Immature natural killer cell (primary cell): ENCODE measurements around the gene ADGRG7. TPM values are rescaled to one million over a fixed set of nuclear protein-coding genes. Genes with fewer than 3 reads are reported as not detected.

Experiments
- DNase-seq, 3 donors: peaks; one replicate each; pipeline ENCODE4 v3.0.0; 2022; ENCODE audit warnings: mixed read lengths in 1 of 3
- H3K27ac Mint-ChIP-seq, 6 donors: one replicate each; pipeline ENCODE4 v1.8.0; 2020; ENCODE audit warnings: mixed read lengths in 6 of 6, mild to moderate bottlenecking in 5 of 6, inconsistent platforms in 4 of 6, moderate library complexity in 3 of 6
- H3K27me3 Mint-ChIP-seq, 3 donors: one replicate each; pipeline ENCODE4 v1.8.0; 2020 to 2021; ENCODE audit warnings: low read depth in 3 of 3, mild to moderate bottlenecking in 3 of 3, mixed read lengths in 3 of 3, moderate library complexity in 3 of 3, inconsistent platforms in 1 of 3
- H3K36me3 Mint-ChIP-seq, 3 donors: one replicate each; pipeline ENCODE4 v1.8.0; 2020; ENCODE audit warnings: mixed read lengths in 3 of 3, inconsistent platforms in 2 of 3, mild to moderate bottlenecking in 2 of 3
- H3K4me1 Mint-ChIP-seq, 2 donors: one replicate each; pipeline ENCODE4 v1.8.0; 2020; ENCODE audit warnings: inconsistent platforms in 2 of 2, mild to moderate bottlenecking in 2 of 2, mixed read lengths in 2 of 2, moderate library complexity in 1 of 2
- H3K4me3 Mint-ChIP-seq, 5 donors: one replicate each; pipeline ENCODE4 v1.8.0; 2020; ENCODE audit warnings: mild to moderate bottlenecking in 5 of 5, mixed read lengths in 5 of 5, inconsistent platforms in 3 of 5, moderate library complexity in 3 of 5
- H3K9me3 Mint-ChIP-seq, 6 donors: one replicate each; pipeline ENCODE4 v1.8.0; 2020; ENCODE audit warnings: mild to moderate bottlenecking in 6 of 6, mixed read lengths in 6 of 6, inconsistent platforms in 4 of 6, moderate library complexity in 3 of 6
- polyA plus RNA-seq, 3 donors: library from polyadenylated mRNA; unstranded; fragments of 300-500 nt; fragmentation: Illumina TruSeq; gene quantifications; one replicate each; pipeline ENCODE4 v1.2.3, GENCODE V29; 2021

Gene ADGRG7
- polyA plus RNA-seq, 3 donors from 2014 or later, result not detected

DNA sequence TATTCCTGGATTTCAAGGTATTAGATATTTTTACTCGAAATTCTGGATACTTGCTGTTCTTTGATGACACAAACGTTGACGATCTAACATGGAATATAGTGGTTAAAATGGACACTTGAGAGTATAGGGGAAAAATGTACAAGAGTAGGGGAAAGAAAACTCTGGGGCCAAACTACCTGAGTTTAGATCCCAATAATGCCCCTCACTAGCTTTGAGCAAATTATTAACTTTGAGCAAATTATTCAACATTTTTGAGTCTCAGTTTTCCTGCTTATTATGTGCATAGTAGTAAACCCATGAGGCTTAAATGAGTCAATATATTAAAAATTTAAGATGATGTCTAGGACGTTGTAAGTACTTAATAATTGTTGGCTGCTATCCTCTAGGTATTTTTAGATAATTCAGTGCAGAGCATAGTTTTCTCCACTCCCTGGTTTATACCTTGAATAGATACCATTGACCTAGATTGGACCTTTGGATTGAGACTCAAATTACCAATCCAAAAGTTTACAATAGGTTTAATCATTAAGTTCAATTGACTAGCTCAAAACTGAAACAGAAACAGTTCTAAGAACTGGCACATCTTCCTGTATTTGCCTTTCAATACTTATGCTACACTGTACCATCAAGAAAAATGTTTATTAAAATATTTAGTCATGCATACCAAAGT lies 4.5 kb downstream of the ADGRG7 start:
- no peak overlapping the region for H3K4me3 Mint-ChIP-seq
- H3K27ac Mint-ChIP-seq, result no peak overlapping the region
- H3K27me3 Mint-ChIP-seq, result peaks cover 0 to 7% (median 2%) of the 10 kb centered on the region in 3 donors
- no peaks in the 10 kb centered on the region for H3K36me3 Mint-ChIP-seq
- peaks cover 0 to under 1% (median 0%) of the 10 kb centered on the region in 6 donors for H3K9me3 Mint-ChIP-seq
- no peak for DNase-seq
- H3K4me1 Mint-ChIP-seq, result peaks cover 3 to 10% of the 10 kb centered on the region in 2 donors

- Mint-ChIP-seq H3K36me3 (no peaks in the 10 kb centered on the region), H3K27ac (no peak overlapping the region), H3K9me3 (peaks cover 0 to 3% (median 0%) of the 10 kb centered on the region in 6 donors), H3K4me3 (no peak overlapping the region), H3K4me1 (no peaks in the 10 kb centered on the region), H3K27me3 (peaks cover 0 to 5% (median 2%) of the 10 kb centered on the region in 3 donors)
- no peak for DNase-seq
Measured at GRCh38 chr3:100614941-100615340, 5.5 kb downstream of the ADGRG7 start.

GRCh38 chr3:100615684-100616083 lies 6.3 kb downstream of the ADGRG7 start:
- Mint-ChIP-seq H3K4me3 (no peak overlapping the region), H3K9me3 (peaks cover 0 to 3% (median 0%) of the 10 kb centered on the region in 6 donors), H3K36me3 (no peaks in the 10 kb centered on the region), H3K4me1 (no peaks in the 10 kb centered on the region), H3K27me3 (peaks cover 0 to 3% (median 2%) of the 10 kb centered on the region in 3 donors), H3K27ac (no peak overlapping the region)
- DNase-seq, result no peak

DNA sequence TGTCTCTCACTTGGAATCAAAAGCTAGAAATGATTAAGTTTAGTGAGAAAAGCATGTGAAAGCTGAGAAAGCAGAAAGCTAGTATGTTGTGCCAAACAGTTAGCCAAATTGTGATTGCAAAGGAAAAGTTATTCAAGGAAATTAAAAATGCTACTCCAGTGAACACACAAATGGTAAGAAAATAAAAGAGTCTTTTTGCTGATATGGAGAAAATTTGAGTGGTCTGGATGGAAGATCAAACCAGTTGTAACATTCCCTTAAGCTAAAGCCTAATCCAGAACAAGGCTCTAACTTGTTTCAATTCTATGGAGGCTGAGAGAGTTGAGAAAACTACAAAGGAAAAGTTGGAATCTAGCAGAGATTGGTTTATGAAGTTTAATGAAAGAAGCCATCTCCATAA lies 11.8 kb downstream of the ADGRG7 start:
- Mint-ChIP-seq H3K36me3 (no peaks in the 10 kb centered on the region), H3K27me3 (peaks cover 0 to 7% (median 5%) of the 10 kb centered on the region in 3 donors), H3K4me3 (no peak overlapping the region), H3K9me3 (peaks cover 0 to 3% (median 0%) of the 10 kb centered on the region in 6 donors), H3K4me1 (no peaks in the 10 kb centered on the region), H3K27ac (no peak overlapping the region)
- DNase-seq, result no peak

DNA sequence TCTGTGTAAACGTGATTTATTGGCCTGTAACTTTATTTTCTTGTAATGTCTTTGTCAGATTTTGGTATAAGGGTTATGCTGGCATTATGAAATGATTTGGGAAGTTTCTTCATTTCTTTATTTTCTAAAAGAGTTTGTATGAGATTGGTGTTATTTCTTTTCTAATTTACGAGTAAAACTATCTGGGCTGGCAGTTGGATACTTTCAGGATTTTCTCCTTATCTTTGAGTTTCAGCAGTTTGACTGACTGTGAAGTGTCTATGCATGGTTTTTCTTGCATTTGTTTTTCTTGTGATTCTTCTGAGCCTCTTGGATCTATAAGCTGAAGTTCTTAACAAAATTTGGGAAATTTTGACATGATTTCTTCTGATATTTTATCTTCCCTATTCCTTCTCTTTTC lies 18.1 kb downstream of the ADGRG7 start:
- no peak for DNase-seq
- H3K9me3 Mint-ChIP-seq, result peaks cover 0 to 2% (median 0%) of the 10 kb centered on the region in 6 donors
- no peak overlapping the region for H3K4me3 Mint-ChIP-seq
- peaks cover 2 to 5% (median 4%) of the 10 kb centered on the region in 3 donors for H3K27me3 Mint-ChIP-seq
- no peaks in the 10 kb centered on the region for H3K36me3 Mint-ChIP-seq
- H3K27ac Mint-ChIP-seq, result no peak overlapping the region
- H3K4me1 Mint-ChIP-seq, result no peaks in the 10 kb centered on the region

GRCh38 chr3:100629421-100630127 lies 20.2 kb downstream of the ADGRG7 start:
- Mint-ChIP-seq H3K27me3 (peaks cover 2 to 4% (median 4%) of the 10 kb centered on the region in 3 donors), H3K27ac (no peak overlapping the region), H3K4me3 (no peak overlapping the region), H3K4me1 (peaks cover 4 to 8% of the 10 kb centered on the region in 2 donors), H3K36me3 (no peaks in the 10 kb centered on the region), H3K9me3 (no peaks in the 10 kb centered on the region)
- no peak for DNase-seq

DNA sequence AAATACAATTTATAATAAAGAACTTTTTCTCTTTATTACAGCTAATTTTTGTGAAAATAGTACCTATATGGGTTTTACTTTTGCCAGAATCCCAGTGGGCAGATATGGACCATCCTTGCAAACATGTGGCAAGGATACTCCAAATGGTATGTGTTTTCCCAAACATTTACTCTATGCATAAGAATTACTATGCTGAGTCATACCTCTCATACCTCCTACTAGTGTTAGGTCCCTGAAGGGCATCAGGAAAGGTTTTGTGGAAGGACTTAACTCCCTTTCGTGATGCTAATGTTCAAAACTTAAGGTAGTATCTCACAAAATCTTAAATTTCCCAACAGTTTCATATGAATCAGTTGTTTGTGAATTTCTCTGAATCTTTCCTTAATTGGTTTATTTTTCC lies 21.3 kb downstream of the ADGRG7 start:
- H3K36me3 Mint-ChIP-seq, result no peaks in the 10 kb centered on the region
- DNase-seq, result no peak
- H3K9me3 Mint-ChIP-seq, result no peaks in the 10 kb centered on the region
- H3K4me1 Mint-ChIP-seq, result peaks cover 7 to 18% of the 10 kb centered on the region in 2 donors
- H3K27me3 Mint-ChIP-seq, result peaks cover under 1 to 8% (median 5%) of the 10 kb centered on the region in 3 donors
- no peak overlapping the region for H3K27ac Mint-ChIP-seq
- no peak overlapping the region for H3K4me3 Mint-ChIP-seq

GRCh38 chr3:100631236-100631635 lies 21.8 kb downstream of the ADGRG7 start:
- Mint-ChIP-seq H3K4me1 (peaks cover 7 to 18% of the 10 kb centered on the region in 2 donors), H3K9me3 (no peaks in the 10 kb centered on the region), H3K27ac (no peak overlapping the region), H3K27me3 (peaks cover 0 to 8% (median 5%) of the 10 kb centered on the region in 3 donors), H3K4me3 (no peak overlapping the region), H3K36me3 (no peaks in the 10 kb centered on the region)
- DNase-seq, result no peak

GRCh38 chr3:100634493-100635272 lies 25.3 kb downstream of the ADGRG7 start:
- Mint-ChIP-seq H3K27ac (peak overlapping the region in 1 of 6 donors; percentile 44), H3K36me3 (no peaks in the 10 kb centered on the region), H3K4me3 (peak overlapping the region in 3 of 5 donors; percentile 10 to 72 (median 10)), H3K27me3 (peaks cover 0 to 10% (median 6%) of the 10 kb centered on the region in 3 donors), H3K4me1 (peaks cover 7 to 18% of the 10 kb centered on the region in 2 donors), H3K9me3 (peaks cover 0 to 1% (median 0%) of the 10 kb centered on the region in 6 donors)
- DNase-seq, result peak; percentile 10 to 29 (median 25)

- H3K4me3 Mint-ChIP-seq, result no peak overlapping the region
- no peak overlapping the region for H3K27ac Mint-ChIP-seq
- H3K9me3 Mint-ChIP-seq, result peaks cover 0 to 1% (median 0%) of the 10 kb centered on the region in 6 donors
- peaks cover 0 to 10% (median 6%) of the 10 kb centered on the region in 3 donors for H3K27me3 Mint-ChIP-seq
- no peaks in the 10 kb centered on the region for H3K36me3 Mint-ChIP-seq
- peaks cover 7 to 18% of the 10 kb centered on the region in 2 donors for H3K4me1 Mint-ChIP-seq
- DNase-seq, result no peak
Measured at GRCh38 chr3:100635273-100635701, 25.9 kb downstream of the ADGRG7 start.

DNA sequence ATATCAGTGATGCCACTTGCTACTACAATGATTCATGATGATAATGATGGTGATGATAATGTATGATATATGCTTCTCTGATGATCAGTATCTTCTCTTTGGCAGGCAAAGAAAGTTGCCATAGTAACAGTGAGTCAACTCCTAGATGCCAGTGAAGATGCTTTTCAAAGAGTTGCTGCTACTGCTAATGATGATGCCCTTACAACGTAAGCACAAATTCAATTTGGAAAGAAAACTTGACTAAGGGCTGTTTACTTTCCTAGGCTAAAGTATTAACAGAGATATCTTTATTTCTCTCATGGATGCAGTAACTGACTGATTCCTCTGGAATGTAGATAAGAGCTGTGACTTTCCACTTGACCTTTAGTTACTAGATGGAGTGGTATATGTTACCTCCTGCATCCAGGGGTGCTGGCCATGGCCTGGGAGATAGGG lies 27.8 kb downstream of the ADGRG7 start:
- peaks cover 7 to 18% of the 10 kb centered on the region in 2 donors for H3K4me1 Mint-ChIP-seq
- DNase-seq, result no peak
- peaks cover 0 to 10% (median 4%) of the 10 kb centered on the region in 3 donors for H3K27me3 Mint-ChIP-seq
- no peak overlapping the region for H3K4me3 Mint-ChIP-seq
- H3K27ac Mint-ChIP-seq, result no peak overlapping the region
- no peaks in the 10 kb centered on the region for H3K36me3 Mint-ChIP-seq
- peaks cover 0 to 1% (median 0%) of the 10 kb centered on the region in 6 donors for H3K9me3 Mint-ChIP-seq

GRCh38 chr3:100640633-100641032 lies 31.2 kb downstream of the ADGRG7 start:
- DNase-seq, result no peak
- Mint-ChIP-seq H3K4me3 (no peak overlapping the region), H3K36me3 (no peaks in the 10 kb centered on the region), H3K4me1 (no peaks in the 10 kb centered on the region), H3K27me3 (peaks cover 0 to 7% (median 3%) of the 10 kb centered on the region in 3 donors), H3K27ac (no peak overlapping the region), H3K9me3 (peaks cover 0 to 1% (median 0%) of the 10 kb centered on the region in 6 donors)

- H3K4me3 Mint-ChIP-seq, result no peak overlapping the region
- H3K27ac Mint-ChIP-seq, result no peak overlapping the region
- DNase-seq, result no peak
- H3K9me3 Mint-ChIP-seq, result peaks cover 0 to 1% (median 0%) of the 10 kb centered on the region in 6 donors
- no peaks in the 10 kb centered on the region for H3K4me1 Mint-ChIP-seq
- no peaks in the 10 kb centered on the region for H3K36me3 Mint-ChIP-seq
- peaks cover 0 to 8% (median 3%) of the 10 kb centered on the region in 3 donors for H3K27me3 Mint-ChIP-seq
Measured at GRCh38 chr3:100641471-100642032, 32.2 kb downstream of the ADGRG7 start.
